Thoracic aorta (tissue), 2 donors: ENCODE results near the gene CNTN2. TPM values are rescaled to one million over a fixed set of nuclear protein-coding genes. Genes with fewer than 3 reads are reported as not detected.

Source experiments
- ATAC-seq: fragments of 150-250 bp; one replicate; pipeline ENCODE4 v1.8.0; 2017; ENCODE audit warnings: low read depth; ENCODE audit not compliant: insufficient number of reproducible peaks, low FRiP score
- DNase-seq: peaks from one replicate; pipeline ENCODE4 v3.0.0-alpha.2; 2020; ENCODE audit warnings: low spot score
- H3K27ac ChIP-seq, 2 donors: fragments of 200-600 bp; sonication (generic); 1 replicate in 1 of 2; 2 replicates in 1 of 2; pipeline ENCODE4 v1.5.1; 2016; ENCODE audit warnings: mild to moderate bottlenecking in 2 of 2, moderate library complexity in 2 of 2
- H3K27me3 ChIP-seq: fragments of 200-600 bp; sonication (generic); replicated peaks from 2 replicates; pipeline ENCODE4 v1.6.0; 2016; ENCODE audit warnings: mild to moderate bottlenecking; ENCODE audit not compliant: insufficient read depth
- H3K36me3 ChIP-seq: fragments of 200-600 bp; sonication (generic); one replicate; pipeline ENCODE4 v1.5.1; 2016
- H3K4me1 ChIP-seq, 2 donors: fragments of 200-600 bp; sonication (generic); 1 replicate in 1 of 2; 2 replicates in 1 of 2; pipeline versions ENCODE4 v1.5.1 to v1.6.0; 2016; ENCODE audit warnings: low read depth in 2 of 2, mild to moderate bottlenecking in 1 of 2; ENCODE audit not compliant: control insufficient read depth in 1 of 2
- H3K4me3 ChIP-seq: fragments of 200-600 bp; sonication (generic); 2 replicates; pipeline ENCODE4 v1.5.1; 2016; ENCODE audit warnings: mild to moderate bottlenecking
- H3K9me3 ChIP-seq: fragments of 200-600 bp; sonication (generic); 2 replicates; pipeline ENCODE4 v1.5.1; 2016
- CTCF ChIP-seq: fragments of 200-600 bp; sonication (generic); IDR thresholded peaks from one replicate; pipeline ENCODE4 v1.5.1; 2019; ENCODE audit warnings: antibody characterized with exemption
- total RNA-seq, 2 donors: library from RNA; depleted of rRNA; stranded (reverse); fragments of >200 nt; gene quantifications; one replicate each; pipeline versions ENCODE4 v1.1.0 to v1.2.3, GENCODE V29; 2016

Gene CNTN2
- total RNA-seq, 2 donors from 2014 or later = 0.68 to 1.4 TPM

- no peaks in the 10 kb centered on the region for H3K27me3 ChIP-seq
- H3K36me3 ChIP-seq = peaks cover 42% of the 10 kb centered on the region
- no peak overlapping the region for H3K27ac ChIP-seq
- ATAC-seq = no peak
- H3K4me3 ChIP-seq = no peak overlapping the region
- H3K9me3 ChIP-seq = no peaks in the 10 kb centered on the region
- no peak for TF ChIP-seq CTCF
- DNase-seq = no peak
- no peaks in the 10 kb centered on the region for H3K4me1 ChIP-seq
These were observed 65.5 kb downstream of the CNTN2 start for GRCh38 chr1:205108464-205108863.

GRCh38 chr1:205109269-205109668, 66.3 kb downstream of the CNTN2 start:
- TF ChIP-seq CTCF = no peak
- H3K4me1 ChIP-seq = no peaks in the 10 kb centered on the region
- no peak overlapping the region for H3K4me3 ChIP-seq
- no peaks in the 10 kb centered on the region for H3K27me3 ChIP-seq
- no peak for DNase-seq
- H3K36me3 ChIP-seq = peaks cover 41% of the 10 kb centered on the region
- H3K9me3 ChIP-seq = no peaks in the 10 kb centered on the region
- ATAC-seq = no peak
- H3K27ac ChIP-seq = no peak overlapping the region

- Histone ChIP-seq H3K36me3 (peaks cover 37% of the 10 kb centered on the region), H3K27me3 (no peaks in the 10 kb centered on the region), H3K9me3 (no peaks in the 10 kb centered on the region), H3K4me3 (no peak overlapping the region), H3K4me1 (no peaks in the 10 kb centered on the region), H3K27ac (no peak overlapping the region)
- TF ChIP-seq CTCF = no peak
- DNase-seq (no peak), ATAC-seq (no peak)
These were observed 66.7 kb downstream of the CNTN2 start for GRCh38 chr1:205109711-205110110.

GRCh38 chr1:205111354-205111753, 68.3 kb downstream of the CNTN2 start:
- no peaks in the 10 kb centered on the region for H3K4me1 ChIP-seq
- peaks cover 25% of the 10 kb centered on the region for H3K36me3 ChIP-seq
- H3K27ac ChIP-seq = no peak overlapping the region
- no peak overlapping the region for H3K4me3 ChIP-seq
- H3K27me3 ChIP-seq = no peaks in the 10 kb centered on the region
- no peaks in the 10 kb centered on the region for H3K9me3 ChIP-seq
- no peak for DNase-seq
- no peak for ATAC-seq
- no peak for TF ChIP-seq CTCF

GRCh38 chr1:205118752-205119151, 75.7 kb downstream of the CNTN2 start:
- no peaks in the 10 kb centered on the region for H3K9me3 ChIP-seq
- peaks cover 6% of the 10 kb centered on the region for H3K36me3 ChIP-seq
- H3K27ac ChIP-seq = no peak overlapping the region
- H3K4me3 ChIP-seq = no peak overlapping the region
- DNase-seq (no peak), ATAC-seq (no peak)
- no peaks in the 10 kb centered on the region for H3K27me3 ChIP-seq
- TF ChIP-seq CTCF = no peak
- H3K4me1 ChIP-seq = peaks cover 17 to 28% of the 10 kb centered on the region in 2 donors
